Fibroblast of skin of back (primary cell): ENCODE data around the gene PRKCA.
"Not testable (repeated sequence)": the region's sequence is repeated elsewhere in the genome, so short reads cannot be mapped to it uniquely, and the experiment has no call there.

Experiments
- DNase-seq: peaks from one replicate; pipeline ENCODE4 v3.0.0-alpha.2; 2013

The PRKCA gene

DNA sequence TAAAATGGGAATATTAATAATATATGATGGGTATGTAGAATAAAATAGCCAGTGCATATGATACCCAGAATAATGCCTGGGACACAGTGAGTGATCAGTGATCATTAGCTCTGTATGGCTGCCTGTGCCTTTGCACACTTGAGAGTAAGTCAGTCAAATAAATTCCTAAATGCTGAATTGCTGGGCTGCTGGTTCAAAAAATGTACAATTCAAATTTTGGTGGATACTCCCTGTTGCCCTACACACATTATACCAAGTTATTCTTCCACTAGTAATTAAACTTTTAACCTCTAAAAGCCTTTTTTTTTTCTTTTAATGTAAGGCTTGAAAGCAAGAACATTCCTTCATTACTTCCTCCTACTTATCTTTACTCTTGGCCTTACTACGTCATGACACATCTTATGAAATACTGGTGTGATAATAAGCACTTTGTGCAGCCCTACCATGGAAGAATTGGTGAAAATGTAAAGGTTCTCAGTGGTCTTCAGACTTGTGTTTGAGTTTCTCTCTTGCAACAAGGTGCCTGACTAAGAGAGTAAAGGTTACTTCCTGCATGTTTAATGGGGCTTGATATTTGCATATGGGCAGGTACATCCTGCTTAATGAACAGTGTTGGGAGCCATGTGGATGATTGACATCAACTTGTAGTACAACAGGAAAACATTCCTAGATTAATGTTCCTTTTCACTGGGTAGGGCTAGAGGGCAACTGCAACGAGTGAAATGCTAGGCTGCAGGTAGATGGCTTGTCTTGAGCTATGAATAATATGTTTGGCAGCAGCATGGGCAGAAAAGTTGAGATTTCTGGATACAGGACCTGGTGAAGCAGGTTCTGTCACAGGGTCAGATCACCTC is 84.3 kb downstream of the PRKCA start:
- DNase-seq, result no peak

DNA sequence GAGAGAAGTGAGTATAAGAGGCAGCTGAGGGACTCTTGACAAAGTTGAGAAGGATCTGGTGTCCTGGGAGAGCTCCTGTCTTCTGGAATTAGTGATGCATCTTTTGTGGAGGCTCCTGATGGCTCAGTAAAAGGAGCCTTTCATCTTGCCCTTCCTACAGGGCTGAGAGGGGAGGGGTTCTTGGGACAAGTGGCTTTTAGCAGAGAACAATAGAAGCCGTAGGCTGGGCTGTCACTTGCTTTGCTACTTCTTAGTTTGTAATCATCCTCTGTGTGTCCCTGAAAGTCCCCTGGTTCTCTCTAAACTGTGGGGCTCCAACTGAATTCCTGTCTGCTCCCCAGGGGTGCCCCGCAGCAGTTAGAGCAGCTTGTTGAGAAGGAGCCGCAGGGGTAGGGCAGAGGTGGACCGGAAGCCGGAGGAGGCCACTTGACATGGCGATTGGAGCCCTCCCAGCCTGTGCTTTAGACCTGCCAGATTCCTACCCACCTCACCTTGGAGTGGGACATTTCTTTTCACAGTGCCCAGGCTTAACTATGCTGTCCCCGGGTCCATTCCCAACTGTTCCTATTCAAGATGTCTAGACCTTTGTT is 85.1 kb downstream of the PRKCA start:
- DNase-seq, result no peak

DNA sequence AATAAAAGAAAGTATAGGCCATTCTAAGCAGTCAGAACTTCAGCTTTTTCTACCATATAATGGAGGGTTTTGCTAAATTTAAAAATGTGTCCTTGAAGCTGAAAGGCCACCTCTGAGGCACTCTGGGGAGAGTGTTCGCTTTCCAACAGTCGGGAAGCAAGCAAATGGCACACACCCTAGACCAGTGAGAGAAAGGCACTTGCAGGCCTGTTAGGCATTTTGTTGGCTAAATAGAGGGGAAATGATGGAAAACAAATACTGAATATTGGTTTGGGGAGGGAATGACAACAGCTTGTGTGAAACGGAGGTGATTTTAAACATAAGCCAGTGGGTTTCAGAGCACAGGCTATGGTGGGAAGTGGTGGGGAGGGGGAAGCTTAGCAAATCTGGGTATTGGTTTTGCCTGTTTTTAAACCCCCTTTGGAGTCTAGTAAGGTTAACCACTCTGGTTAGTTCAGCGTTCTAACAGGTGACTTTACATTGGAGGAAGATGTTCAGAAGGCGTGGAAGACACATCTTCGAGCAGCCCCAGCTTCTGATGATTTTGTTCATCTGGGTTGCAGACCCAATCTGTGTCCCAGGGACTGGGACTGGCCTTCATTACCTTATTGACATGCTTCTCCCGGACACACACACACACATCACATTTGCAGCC is 90.5 kb downstream of the PRKCA start:
- DNase-seq, result no peak

DNA sequence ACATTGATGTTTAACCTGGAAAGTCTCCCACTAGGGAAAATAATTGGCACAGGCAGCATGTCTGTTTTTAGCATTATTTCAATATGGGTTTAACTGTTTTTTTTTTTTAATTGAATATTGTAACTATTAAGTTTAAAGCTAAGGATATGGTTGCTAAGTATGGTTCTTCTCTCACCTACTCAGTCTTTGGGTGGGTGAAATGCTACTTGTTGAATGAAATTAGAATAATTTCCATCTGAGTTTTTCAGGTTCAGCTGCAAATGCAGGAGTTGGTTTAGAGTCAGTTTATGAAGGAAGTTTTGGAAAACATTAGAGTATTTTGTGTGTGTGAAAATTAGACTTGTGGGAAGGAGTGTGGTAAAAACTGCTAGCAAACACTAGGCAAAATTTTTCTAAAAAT is 93.5 kb downstream of the PRKCA start:
- no peak for DNase-seq

DNA sequence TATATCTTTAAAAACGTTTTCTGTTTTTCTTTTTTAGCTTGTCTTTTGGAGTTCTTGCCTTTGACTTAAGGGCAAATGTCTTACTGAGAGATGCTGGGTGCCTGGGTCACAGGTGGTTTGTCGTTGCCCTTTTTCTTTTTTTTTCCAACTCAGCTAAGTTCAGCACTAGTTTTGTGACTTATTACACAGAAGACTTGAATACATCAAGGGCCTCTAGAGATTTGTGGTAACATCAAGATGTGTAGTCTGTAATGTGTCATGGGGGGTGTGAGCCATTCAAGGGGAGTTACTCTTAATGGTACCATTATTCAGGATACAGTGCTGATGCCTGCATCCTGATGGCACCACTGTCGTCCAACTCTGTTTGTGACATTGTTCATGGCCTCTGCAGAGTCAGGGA is 95.1 kb downstream of the PRKCA start:
- peak; percentile 54 for DNase-seq

DNA sequence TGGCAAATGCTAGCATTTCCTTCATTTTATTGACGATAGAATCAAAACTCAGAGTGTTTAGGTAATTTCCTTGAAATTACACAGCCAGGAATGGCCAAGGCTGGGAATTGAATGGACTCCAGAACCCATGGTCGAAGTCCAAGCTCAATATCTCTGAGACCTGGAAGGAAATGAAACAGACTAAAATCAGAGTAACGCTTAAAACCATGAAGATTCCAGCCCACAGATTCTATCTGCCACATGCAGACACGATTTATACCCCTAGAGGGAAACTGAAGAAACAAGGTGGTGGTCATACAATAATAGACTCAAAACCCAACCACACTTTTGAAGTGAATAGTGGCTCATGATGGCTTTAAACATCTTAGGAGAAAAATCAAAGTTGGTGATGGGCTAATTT is 95.6 kb downstream of the PRKCA start:
- DNase-seq, result no peak

DNA sequence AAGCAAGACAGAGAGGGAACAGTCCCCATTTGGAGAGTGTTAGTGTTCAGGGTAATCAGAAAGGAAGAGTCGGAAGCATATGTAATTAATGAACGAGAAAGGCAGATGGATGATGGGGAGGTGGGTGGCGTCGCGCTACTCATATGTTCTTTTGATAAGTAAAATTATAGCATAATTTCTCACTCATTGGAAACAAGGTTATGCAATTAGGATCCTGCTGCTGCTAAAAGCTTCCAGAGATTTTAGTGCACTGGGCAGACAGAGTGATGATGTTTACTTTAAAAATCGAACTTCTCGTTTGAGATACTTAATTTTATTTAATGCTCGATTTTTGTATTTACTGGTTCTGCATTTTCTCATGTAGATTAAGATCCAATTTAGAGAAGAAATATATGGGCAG is 96.2 kb downstream of the PRKCA start:
- no peak for DNase-seq

DNA sequence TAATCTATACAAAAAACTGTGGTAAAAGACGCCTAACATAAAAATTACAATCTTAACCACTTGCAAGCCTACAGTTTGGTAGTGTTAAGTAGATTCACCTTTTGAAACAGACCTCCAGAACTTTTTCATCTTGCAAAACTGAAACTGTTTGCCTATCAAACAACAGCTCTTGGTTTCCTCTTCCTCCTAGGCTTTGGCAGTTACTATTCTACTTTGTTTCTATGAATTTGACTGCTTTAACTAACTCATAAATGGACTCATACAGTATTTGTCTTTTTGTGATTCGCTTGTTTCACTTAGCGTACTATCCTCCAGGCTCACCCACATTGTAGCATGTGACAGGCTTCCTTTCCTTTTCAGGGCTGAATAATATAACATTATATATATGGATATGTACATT is 97.0 kb downstream of the PRKCA start:
- no peak for DNase-seq

DNA sequence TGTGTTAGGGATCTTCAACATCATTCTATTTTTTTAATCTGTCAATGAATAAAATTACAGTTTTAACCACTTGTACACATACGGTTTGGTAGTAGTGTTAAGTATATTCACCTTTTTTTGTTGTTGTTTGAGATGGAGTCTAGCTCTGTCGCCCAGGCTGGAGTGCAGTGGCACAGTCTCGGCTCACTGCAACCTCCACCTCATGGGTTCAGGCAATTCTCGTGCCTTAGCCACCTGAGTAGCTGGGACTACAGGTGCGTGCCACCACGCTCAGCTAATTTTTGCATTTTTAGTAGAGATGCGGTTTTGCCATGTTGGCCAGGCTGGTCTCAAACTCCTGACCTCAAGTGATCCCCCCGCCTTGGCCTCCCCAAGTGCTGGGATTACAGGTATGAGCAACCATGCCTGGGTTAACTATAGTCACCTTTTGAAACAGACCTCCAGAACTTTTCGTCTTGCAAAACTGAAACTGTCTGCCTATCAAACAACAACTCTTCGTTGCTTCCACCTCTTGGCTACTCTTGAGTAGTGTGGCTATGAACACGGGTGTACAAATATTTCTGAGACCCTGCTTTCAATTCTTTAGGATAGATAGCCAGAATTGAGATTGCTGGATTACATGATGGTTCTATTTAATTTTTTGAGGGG is 97.8 kb downstream of the PRKCA start:
- DNase-seq, result not testable (repeated sequence)

DNA sequence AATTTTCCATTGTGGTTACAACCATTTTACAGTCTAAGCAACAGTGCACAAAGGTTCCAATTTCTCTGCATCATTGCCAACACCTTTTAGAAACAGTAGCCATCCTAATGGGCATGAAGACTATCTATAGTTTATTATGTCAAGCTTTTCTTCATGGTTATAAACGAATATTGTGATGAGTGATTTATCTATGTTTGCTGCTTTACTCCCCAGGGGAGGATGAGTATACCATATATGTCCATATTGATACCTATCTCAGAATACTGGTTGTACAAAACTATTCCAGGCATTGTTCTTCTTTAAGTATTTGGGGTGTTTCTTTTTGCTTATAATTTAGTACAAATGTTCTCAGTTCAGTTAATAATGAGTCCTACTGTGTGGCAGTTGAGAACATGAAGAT is 98.3 kb downstream of the PRKCA start:
- DNase-seq, result no peak

DNA sequence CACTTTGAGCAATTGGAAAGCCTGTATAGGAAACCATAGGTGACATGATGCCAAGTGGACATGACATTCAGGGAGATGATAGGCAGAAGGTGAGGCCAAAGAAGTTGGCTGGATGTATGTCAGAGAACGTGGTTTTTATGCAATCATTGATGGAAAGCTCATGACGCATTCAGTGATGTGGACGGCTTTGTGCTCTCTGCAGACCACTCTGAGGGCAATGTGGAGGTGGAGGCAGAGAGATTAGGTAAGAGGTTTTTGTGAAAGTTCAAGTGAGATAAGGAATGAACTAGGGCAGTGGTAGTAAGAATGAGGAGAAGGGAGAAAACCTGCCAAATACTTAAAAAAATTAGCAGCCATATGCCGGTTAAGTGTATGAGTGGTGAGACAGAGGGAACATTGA is 99.0 kb downstream of the PRKCA start:
- no peak for DNase-seq

DNA sequence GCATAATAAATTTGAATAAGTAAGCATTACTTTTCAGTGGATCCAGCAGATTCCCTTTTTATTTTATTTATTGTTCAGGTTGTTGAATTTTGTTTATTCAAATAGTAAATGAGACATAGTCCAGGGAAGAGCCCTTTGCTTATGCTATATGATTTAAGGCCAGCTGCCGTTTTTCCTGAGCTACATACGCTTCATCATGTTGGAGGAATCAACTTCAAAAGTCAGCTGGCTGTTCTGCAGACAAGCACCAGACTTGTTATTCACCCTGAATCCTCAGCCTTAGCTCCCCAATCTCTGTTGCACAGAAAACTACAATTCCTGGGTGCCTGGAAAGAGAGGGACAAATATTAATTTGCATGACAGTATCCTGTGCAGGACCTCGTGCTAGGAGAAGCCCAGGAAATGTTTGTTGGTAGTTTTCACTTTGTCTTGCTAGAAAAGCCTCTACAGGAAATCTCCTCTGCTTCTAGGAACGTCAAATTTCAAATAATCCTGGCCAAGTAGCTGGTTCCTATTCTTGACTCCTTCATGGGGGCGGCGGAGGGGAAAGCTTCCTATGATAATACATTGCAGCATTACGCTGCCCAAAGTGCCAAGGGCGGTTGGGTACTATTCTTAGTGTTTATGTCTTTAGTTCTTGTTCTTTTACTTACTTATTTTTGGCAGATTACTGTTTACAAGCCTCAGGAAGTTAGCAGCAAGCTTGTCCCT is 101.6 kb downstream of the PRKCA start:
- no peak for DNase-seq

DNA sequence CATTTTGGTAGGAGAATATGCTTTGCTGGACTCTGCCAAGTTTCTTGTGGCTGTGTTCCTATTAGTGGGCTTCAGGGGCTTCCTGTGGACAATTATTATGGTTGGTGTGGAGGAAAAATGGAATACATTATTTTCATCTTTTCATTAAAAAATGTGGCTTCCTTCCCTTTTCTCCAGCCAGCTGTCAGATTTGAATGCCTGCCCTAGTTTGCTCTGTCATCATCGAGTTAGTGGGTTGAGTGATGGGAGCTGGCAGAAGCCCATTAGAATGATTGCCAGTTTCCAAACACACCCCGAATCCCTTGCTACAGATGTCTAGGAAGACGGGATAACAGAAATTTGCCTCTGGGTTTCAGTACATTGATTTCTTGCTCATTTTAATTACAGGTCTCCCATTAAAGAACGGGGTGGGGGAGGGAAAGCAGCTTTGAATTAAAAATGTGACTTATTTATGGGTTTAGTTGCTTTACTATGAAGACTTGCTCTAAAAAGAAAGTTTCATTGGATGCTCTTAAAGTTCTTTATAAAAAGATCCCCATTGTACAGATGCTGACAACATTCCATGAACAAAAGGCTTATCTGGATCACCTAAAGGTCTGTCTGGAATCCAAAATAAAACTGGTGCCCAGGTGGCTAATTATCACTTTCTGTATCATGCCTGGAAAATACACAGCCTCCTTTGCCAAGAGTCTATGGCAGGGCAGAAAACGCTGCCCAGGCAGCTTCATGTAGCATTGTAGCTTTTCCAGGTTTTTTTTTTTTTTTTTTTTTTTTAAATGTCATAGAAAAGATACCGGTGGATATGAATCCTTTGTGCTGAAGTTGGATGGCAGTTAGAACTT is 103.6 kb downstream of the PRKCA start:
- DNase-seq, result no peak

DNA sequence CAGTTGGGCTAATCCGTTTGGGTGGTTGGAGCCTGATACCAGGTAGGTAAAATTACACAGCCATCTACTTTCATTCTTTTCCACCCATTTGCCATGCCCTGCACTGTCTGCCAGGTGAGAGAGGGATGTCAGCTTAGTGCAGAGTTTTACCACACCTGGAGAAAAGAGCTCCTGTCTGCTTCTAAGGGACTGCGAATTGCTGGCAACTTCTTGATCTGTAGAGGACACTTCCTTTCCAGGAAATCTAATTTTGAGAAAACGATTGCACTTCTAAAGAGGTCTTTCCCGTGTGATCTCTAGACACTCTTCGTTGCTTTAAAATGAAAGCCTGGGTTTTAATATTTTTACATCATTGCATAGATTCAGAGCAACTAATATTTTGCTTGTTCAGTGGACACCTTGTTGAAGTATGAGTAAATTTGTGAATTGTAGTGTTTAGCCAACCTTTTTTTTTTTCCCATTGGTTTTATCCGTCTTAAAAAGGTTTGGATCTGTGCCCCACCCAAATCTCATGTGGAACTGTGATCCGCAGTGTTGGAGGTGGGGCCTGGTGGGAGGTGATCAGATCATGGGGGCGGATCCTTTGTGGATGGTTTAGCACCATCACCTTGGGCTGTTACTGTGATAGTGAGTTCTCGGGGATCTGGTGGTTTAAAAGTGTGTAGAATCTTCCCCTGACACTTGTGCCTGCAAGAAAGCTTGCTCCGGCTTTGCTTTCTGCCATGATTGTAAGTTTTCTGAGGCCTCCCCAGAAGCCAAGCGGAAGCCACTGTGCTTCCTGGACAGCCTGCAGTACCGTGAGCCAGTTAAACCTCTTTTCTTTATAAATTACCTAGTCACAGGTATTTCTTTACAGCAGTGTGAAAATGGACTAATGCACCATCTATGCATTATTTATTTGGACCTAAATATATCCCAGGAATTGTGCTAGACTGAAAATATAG is 104.6 kb downstream of the PRKCA start:
- DNase-seq, result no peak

DNA sequence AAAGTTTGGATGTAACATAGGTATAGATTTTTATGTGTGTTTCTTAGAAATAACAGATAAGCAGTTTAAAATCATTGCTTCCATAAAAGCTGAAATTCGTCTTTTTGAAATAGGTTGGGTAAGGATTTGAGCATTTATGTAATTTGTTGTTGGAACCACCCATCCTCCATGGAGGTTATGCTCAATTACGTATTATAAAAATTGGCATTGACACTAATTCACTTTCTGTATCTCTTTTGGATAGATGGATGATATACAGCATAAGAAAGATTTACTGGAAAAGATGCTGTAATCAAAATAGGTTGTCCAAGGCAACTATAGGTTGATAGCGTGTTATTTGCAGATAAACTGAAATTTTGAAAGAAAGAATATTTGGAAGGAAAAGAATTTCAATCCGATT is 105.5 kb downstream of the PRKCA start:
- DNase-seq, result no peak

DNA sequence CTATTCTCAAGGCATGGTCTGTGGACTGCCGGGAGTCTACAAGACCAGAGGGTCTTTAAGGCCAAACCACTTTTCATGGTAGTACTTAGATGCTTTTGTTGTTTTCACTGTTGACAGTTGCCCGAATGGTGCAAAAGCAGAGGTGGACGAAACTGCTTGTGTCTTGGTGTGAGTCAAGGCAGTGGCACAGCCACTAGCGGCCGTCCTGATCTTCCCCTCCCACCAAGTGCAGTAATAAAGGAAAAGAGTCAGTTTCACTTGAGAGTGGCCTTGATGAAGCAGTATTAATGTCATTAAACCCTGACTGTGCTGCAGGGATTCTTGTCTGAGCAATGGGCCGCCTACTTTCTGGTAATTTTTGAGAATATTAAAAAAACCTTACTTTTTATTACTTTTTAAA is 109.1 kb downstream of the PRKCA start:
- no peak for DNase-seq

DNA sequence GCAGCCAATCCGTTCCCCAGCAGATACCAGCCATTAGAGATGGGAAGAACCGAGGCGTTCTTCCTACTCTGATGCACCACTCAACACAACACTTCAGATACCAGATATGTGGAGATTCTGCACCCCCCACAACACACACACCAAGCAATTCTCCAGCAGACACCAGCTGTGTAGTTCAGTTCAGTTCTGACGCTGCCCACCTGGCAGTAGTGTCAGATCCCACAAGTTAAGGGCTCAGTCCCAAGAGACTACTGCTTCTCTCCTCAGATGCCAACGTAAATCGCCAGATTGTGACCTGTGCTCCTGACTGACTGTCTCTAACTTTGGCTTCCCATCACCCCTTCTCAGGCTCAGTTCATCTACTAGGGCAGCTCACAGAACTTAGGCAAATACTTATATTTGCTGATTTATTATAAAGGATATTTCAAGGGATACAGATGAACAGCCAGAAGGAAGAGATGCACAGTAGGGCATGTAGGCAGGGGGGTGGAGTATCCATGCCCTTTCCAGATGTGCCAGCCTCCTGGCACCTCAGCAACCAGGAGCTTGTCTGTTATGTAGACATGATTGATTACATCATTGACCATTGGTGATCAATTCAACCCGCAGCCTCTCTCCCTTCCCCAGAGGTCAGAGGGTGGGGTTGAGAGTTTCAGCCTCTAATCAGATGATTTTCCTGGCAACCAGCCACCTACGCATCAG is 110.6 kb downstream of the PRKCA start:
- no peak for DNase-seq

DNA sequence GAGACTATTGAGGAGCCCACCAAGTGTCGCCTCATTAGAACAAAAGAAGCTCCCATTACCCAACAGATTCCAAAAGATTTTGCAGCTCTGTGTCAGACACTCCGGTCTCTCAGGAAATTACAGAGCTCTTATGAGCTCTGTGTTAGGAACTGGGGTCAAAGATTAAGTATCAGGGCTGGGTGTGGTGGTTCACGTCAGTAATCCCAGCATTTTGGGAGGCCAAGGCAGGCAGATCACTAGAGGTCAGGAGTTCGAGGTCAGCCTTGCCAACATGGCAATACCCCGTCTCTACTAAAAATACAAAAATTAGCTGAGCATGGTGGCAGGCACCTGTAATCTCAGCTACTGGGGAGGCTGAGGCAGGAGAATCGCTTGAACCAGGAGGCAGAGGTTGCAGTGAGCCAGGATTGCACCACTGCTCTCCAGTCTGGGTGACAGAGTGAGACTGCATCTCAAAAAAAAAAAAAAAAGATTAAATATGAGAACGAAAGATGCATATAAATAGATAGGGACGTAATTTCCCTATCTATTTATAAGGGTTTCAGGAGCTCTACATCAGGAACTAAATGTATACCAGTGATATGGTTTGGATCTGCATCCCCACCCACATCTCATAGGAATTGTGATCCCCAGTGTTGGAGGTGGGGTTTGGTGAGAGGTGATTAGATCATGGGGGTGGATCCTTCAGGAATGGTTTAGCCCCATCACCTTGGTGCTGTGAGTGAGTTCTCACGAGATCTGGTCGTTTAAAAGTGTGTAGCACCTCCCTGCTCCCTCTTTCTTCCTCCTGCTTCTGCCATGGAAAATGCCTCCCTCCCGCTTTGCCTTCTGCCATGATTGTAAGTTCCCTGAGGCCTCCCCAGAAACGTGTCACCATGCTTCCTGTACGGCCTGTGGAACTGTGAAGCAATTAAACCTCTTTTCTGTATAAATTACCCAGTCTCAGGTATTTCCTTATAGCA is 111.4 kb downstream of the PRKCA start:
- no peak for DNase-seq
